GM21723 (cell line): ENCODE data around the gene TMEM187.
A peak's percentile ranks its signal among the peaks of the same experiment; 100 is the strongest.

Experiments
- ATAC-seq: cut with Tn5 transposase; IDR thresholded peaks from one replicate; pipeline ENCODE4 v1.9.1; 2021; ENCODE audit warnings: mild to moderate bottlenecking, moderate library complexity; ENCODE audit not compliant: unreplicated experiment

The TMEM187 gene

GRCh38 chrX:153934762-153935325 is 37.7 kb upstream of the TMEM187 start, which contains the start of gene NAA10:
Gene NAA10 (minus strand): TSS chrX:153935037. CDS start chrX:153934904, 133 bp downstream.
- ATAC-seq: peak; percentile 92

DNA sequence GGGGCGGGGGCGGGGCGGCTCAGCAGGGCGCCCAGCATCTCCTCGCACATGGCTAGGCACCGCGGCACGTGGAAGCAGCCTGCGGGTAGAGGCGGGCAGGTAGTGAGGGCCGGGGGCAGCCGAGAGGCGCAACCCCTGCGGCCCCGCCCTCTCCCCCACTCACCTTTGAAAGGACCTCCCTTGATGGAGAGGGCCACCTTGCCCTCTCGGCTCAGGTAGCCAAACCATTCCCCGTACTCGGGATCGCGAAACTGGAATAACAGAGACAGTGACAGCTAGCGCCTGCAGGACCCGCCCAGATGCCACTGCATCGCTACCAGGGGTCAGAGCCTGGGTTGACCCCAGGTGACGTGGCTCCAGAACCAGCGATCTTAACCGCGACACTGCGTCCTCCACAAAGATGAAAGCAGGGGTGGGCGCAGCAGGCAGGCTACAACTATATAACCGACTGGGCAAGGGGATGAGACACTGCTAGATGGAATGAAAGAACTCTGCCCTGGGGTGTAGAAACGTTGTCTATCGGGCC is 37.2 kb upstream of the TMEM187 start:
- no peak for ATAC-seq

DNA sequence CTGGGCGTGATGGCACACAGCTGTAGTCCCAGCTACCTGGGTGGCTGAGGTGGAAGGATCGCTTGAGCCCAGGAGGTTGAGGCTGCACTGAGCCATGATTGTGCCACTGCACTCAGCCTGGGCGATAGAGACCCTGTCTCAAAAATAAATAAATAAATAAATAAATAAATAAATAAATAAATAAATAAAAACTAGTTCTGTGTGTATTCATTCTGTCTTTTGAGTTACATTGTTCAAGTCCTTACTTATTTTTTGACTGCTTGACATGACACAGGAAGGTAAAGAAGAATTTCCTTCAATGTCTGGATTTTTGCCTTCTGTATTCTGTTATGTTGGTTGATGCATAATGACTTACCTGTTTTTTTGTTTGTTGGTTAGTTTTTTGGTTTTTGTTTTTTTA is 35.5 kb upstream of the TMEM187 start:
- ATAC-seq: no peak

GRCh38 chrX:153938226-153938786 is 34.2 kb upstream of the TMEM187 start:
- no peak for ATAC-seq

- ATAC-seq: no peak
These were observed 33.0 kb upstream of the TMEM187 start for GRCh38 chrX:153939573-153939972.

DNA sequence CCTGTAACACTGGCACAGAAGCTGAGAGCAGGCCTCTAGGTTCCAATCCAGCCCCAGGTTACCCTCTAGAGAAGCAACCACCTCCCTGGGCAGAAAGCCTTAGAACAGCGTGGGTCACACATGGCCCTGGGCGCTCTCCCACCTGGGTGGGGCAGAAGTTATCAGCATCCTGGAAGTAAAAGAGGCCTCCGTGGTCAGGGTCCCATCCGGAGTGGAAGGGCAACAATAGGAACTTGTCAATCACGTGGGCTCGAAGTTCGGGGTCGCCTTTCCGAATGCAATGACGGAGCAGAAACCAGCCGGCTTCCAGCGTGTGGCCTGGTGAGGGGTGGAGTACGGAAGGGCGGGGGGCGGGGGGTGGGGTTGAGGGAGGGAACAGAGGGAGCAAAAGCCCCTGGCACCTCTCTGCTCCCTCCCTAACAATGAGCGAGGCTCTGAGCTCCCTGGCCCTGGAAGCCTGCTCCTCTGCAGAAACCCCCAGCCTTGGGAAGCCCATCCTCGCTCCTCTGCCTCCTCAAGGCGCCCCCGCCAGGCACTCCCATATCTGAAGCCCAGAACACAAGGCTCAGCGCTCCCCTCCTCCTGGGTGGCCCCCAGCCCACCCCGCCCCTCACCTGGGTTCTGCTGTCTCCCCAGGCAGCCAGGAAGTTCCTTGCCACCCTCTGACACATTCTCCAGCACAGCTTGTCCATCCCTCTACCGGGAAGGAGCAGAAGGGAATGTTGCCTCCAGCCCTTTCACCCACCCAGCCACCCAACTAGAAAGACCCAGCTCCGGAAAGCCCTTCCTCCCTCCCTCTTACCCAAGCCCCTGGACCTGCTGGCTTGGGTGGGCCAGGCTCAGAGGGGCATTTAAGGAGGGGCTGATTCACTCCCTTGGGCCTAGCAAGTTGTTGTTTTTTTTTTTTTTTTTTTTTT is 31.0 kb upstream of the TMEM187 start:
- no peak for ATAC-seq

DNA sequence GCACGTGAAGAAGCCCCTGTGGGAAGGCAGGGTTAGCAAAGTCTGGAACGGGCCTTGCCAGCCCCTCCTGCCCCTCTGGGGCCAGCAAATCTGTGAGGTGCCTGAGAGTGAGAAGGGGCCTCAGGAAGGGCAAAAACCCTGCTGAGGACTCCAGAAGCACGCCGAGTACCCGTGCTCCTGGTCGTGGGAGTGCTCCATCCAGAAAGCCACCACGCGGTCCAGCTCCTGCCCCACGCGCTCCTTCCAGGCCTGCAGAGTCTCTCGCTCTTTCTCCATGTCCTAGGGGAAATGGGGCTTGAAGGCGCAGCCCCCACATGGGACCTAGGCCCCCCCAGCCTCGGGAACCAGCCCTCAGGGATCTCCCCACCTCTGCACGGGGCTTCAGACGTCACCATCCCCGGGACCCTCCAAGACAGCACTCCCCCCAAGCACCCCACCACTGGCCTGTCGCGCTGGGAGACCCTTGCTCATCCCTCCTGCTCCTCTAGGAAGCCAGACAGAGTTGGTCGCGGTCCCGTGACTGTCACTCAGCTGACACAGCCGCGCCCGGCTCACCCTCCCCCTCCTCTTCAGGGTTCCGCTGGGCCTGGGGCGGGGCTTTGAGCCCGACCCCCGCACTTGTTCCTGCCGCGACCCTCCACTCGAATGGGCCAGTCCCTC is 28.3 kb upstream of the TMEM187 start, which contains the start of gene RENBP:
Gene RENBP, minus strand, starts transcription at position 504 of the 660 bp plus-strand sequence. Its CDS starts 33 bp downstream, at position 471.
- no peak for ATAC-seq

DNA sequence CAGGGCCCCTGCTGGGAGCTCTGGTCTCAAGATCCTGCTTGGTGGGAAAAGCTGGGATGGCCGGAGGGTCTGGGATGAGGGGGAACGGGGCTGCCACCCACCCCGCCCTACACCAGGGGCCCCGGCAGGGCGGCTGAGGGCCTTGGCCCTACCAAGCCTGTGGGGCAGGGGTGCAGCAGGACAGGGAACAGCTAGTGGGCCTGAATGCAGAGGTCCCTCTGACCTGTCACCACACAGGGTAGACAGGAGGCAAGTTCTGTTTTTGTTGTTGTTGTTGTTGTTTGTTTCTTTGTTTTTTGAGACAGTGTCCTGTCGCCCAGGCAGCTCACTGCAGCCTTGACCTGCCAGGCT is 27.8 kb upstream of the TMEM187 start:
- ATAC-seq: no peak

GRCh38 chrX:153945956-153946943 is 26.3 kb upstream of the TMEM187 start:
- no peak for ATAC-seq

- peak; percentile 75 for ATAC-seq
These were observed 25.4 kb upstream of the TMEM187 start for GRCh38 chrX:153947009-153947769.

- ATAC-seq: no peak
These were observed 24.5 kb upstream of the TMEM187 start for GRCh38 chrX:153948002-153948466.

- no peak for ATAC-seq
These were observed 23.4 kb upstream of the TMEM187 start for GRCh38 chrX:153948847-153949805.

GRCh38 chrX:153950127-153950526 is 22.4 kb upstream of the TMEM187 start:
- no peak for ATAC-seq

DNA sequence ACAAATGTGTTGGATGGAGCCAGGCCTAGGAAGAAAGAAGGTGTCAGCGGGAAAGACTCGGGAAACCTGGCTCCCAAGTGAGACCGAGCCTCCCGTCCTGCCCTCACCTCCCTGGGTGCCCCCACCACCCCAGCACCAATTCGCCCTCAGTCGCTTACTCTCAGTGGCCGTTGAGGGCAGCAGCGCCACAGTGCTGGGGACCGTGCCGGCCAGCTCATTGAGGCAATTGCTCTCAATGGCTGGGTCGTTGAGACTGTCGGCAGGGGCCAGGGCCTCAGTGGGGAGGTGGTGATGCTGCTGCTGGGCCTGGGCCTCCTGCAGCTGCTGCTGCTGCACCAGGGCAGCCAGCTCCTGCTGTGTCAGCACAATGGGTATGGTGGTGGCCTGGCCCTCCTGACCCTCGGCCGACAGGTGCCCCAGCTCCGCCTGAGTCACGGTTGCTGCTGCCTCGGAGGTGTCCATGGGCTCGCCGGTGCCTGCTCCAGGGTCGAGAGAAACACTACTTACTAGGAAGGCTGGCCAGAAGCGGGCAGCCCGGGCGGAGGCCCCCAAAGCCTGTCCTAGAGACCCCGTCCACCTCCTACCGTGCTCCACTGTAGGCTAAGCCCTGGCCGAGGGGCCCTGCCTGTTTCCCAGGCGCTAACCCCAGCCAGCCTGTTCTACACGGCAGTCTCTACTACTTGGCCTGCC is 20.7 kb upstream of the TMEM187 start:
- no peak for ATAC-seq

DNA sequence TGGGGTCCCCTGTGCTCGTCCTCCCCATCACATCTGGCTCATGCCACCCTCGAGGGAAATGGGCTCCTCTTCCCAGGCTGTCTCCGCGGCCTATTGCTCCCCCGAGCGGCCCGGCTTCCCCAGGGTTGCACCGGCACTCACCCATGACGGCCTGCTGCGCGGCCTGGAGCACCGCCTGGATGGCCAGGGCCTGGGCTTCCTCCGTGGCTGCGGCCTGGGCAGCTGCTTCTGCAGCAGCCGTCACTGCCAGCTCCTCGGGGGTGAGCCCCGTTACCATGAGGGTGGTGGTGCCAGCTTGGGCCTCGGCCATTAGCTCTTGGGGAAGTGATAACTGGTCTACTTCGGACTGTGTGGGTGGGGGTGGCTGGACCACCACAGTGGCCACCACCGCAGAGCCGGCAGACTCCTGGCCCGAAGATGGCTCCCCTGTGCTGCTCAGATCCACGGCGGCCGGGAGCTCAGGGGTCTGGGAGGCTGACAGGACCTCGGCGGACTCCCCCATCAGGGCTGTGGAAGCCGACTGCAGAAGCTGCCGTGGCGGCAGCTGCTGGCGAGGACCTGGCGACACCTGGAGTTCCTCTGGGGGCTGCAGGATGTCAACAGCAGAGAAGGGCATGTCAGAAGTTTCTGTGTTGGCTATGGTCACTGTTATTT is 20.1 kb upstream of the TMEM187 start:
- no peak for ATAC-seq

DNA sequence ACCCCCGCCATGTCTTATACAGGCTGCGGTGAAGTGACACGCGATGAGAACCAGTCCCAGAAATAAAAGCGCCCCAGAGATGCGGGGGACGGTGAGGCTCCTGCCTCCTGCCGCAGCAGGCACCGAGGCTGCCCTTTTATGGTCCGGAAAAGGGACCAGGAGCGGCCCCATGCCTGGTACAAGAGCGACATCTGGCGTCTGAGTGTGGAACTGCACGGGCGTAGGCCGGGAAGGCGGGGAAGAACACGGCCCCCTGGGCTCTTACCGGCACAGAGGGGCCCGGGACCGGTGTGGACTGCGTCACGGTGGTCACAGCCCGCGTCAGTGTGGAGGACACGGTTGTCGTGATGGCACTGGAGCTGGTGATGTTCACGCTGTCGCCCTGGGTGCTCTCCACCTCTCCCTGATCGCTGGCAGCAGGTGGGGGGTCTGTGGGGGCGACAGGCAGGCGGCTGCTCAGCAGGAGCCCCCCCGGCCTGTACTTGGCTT is 19.2 kb upstream of the TMEM187 start:
- peak; percentile 64 for ATAC-seq
